Suppressor macrophage treated with lipopolysaccharide for 4 hours (primary cell): Measurements from ENCODE around the gene LRWD1.
"Not testable (repeated sequence)": the region's sequence is repeated elsewhere in the genome, so short reads cannot be mapped to it uniquely, and the experiment has no call there.

Experiments used
- DNase-seq: peaks from one replicate; pipeline ENCODE4 v3.0.0-alpha.2; 2020

Gene LRWD1

GRCh38 chr7:102469351-102469971, 4.7 kb downstream of the LRWD1 start:
- no peak for DNase-seq

DNA sequence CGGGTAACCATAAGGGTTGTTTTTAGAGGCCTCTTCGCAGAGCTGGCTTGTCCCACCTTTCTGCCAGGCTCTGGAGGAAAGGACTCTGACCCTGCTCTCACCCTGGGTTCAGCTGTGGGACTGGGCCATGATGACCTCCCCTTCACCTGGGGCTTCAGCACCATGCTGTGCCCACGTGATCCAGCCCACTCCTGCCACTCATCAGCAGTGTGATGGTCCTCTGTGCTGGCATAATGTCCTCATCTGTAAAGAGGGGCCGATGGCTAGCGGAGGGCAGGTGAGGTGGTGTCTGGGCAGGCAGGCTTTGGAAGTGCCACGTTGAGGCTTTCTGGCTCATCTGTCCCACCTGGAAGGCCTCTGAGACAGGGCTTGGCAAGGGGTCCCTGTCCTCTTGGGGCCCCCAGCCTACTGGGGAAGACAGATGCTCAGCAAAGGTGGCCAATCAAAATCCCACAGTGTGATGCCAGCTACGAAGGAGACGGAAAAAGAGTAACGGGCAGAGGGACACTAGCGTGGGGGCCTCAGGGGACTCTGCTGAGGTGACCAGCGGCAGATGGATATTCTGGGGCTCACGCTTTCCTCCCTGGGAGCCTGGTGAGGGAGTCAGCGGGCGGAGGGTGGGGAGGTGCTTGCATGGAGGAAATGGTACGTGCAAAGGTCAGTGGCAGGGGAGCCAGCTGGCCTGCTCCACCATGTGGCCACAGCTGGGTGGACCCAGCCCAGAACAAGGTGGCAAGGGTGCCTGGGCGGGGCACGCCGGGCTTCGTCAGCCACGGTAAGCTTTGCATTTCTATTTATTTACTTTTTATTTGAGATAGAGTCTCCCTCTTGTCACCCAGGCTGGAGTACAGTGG, 5.4 kb downstream of the LRWD1 start:
- no peak for DNase-seq

DNA sequence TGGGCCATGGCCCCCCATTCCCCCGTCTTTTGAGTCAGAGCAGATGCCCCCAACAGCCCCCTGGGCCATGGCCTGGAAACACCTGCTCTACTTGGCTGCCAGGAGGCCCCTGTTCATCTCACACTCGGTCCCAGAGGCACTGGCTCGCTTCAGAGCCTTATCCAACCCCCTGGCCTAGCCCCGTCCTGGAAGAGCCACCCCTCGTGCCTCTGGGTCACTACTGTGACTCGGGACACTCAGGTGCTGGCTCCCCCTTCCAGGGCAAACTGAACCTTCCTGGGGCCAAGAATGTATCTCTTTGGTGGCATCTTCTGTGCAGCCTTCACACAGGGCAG, 7.0 kb downstream of the LRWD1 start:
- DNase-seq: no peak

- DNase-seq: no peak
Observed at GRCh38 chr7:102472126-102473041, 7.6 kb downstream of the LRWD1 start.

- DNase-seq: no peak
Observed at GRCh38 chr7:102473271-102473991, 8.6 kb downstream of the LRWD1 start.

GRCh38 chr7:102474116-102474515, 9.3 kb downstream of the LRWD1 start:
- DNase-seq: not testable (repeated sequence)

DNA sequence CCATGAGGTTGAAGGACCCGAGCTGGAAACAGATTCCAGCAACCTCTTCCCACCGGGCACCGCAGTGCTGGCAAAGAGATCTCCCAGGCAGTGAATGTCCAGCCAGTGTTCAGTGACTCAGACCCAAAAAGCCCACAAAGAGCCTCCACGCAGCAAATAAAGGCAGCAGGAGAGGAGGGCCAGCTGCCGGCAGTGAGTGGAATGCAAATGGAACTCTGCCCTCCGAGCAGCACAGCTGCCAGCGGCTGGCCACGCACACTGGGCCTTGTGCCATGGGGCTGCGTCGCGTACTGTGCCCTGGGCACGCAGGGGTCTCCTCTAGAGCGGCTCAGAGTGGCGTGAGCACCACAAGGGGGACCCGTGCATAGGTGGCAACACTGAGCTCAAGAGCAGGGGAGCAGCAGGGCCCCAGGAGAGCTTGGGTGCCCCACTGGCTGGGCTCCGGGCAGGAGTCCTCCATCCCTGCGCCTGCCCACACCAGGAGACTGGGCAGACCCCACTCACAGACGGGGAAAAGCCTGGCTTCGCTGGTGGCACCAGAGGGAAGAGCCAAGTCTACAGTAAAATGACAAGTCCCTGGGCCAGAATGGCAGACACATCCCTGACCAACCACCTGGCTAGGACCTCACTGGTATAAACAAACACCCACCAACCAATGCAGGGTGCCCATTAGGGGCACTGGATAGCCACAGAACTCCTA, 10.1 kb downstream of the LRWD1 start:
- not testable (repeated sequence) for DNase-seq

- DNase-seq: peak; percentile 53
Observed at GRCh38 chr7:102478314-102479208, 13.8 kb downstream of the LRWD1 start, which contains the start of gene POLR2J. Gene POLR2J (minus strand): TSS chr7:102478922. CDS start chr7:102478860, 62 bp downstream.

DNA sequence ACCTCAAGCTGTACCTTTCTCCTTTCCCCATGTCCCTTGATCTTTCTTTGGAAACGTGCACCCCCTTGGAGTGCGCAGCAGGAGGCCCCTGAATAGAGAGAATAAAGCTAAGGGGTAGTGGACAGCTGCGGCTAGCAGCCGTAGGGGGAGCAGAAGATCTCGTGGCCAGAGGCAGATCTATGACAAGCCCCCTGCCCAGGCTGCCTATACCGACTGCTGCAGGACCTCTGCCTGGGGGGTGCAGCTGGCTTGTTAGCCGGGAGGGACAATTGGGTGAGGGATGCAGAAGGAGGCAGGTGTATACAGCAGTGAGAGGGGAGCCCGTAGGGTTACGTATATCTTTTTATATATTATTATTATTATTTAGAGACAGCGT, 14.4 kb downstream of the LRWD1 start:
- not testable (repeated sequence) for DNase-seq

- DNase-seq: not testable (repeated sequence)
Observed at GRCh38 chr7:102479982-102480637, 15.3 kb downstream of the LRWD1 start.

DNA sequence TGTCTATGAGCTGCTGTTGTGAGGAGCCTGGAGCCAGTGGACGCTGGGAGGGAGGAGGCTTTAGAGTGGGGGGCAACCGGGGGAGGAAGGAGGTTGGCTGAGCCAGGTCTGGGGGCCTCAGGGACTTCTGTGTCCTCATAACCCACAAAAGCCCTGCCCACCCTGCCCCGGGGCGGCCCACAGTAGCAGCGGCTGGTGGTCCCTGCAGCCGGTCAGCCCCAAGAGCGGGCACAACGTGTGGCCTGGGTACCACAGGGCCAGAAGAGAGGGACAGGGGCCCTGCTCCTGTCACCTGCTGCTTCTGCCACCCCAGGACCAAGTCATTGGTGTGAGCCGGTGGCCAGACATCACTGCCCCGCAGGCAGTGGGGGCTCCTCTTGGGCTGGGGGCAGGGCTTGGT, 17.2 kb downstream of the LRWD1 start:
- not testable (repeated sequence) for DNase-seq

GRCh38 chr7:102484317-102484716, 19.5 kb downstream of the LRWD1 start:
- DNase-seq: not testable (repeated sequence)

DNA sequence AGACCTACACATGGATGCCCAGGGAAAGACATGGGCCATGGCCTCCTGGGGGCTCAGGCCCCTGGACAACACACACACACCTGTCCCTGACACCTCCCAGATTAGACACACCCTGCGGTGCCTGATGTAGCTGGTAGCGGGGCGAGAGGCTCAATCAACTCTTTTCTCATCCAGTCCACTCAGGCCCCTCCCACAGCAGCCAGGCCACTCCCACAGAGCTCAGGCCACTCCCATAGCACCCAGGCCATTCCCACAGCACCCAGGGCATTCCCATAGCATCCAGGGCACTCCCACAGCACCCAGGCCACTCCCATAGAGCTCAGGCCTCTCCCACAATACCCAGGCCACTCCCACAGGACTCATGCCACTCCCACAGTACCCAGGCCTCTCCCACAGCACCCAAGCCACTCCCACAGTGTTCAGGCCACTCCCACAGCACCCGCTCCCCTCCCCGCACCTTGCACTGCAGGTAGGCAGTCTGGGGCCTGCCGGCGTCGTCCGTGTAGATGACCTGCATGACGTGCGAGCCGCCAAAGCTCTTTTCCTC, 25.8 kb downstream of the LRWD1 start:
- not testable (repeated sequence) for DNase-seq

DNA sequence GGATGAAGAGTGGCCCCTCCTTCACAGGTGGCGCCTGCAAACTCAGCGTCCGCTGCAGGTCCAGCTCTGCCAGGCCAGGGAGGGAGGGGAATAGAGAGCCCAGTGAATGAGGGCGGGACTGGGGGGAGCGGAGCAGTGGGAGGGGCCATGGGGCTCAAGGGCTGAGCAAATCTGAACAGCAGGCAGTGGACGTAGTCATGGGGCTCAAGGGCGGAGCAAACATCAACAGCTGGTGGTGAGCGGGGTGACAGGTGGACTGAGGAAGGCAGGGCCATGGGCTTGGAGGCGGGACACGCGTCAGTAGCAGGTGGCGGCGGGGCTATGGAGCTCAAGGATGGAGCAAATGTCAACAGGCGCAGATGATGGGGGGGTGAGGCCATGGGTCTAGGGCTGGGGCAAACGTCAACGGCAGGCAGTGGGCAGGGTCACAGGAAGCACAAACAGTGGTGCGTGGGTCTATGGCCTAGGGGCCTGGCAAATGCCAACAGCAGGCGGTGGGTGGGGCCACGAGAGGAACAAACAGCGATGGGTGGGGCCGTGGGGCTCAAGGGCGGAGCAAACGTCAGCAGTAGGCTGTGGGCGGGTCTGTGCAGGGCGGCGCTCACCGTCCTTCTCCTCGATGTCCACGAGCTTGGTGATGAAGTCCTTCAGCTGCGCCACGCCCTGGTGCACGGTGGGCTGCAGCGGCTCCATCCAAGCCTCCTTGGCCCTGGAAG, 28.6 kb downstream of the LRWD1 start:
- DNase-seq: not testable (repeated sequence)

DNA sequence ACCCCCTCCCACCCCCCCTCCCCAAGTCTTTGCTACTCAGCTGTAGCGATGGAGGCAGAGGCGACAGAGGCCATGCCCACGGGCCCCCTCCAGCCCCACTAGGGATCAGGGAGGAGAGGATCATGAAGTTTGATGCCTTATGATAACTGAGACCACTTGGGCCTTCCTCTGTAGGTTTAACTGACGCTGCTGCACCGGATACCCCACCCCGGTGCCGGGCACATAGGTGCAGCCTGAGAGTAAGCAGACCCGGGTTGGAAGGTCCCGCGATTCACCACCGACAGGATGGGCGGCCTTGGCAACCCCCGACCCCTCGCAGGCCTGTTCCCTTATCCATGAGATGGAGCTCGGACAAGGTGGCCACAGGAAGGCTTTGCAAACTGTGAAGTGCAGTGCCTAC, 29.2 kb downstream of the LRWD1 start:
- DNase-seq: not testable (repeated sequence)

GRCh38 chr7:102494473-102495149, 29.8 kb downstream of the LRWD1 start:
- DNase-seq: not testable (repeated sequence)

- not testable (repeated sequence) for DNase-seq
Observed at GRCh38 chr7:102496861-102497260, 32.1 kb downstream of the LRWD1 start.

GRCh38 chr7:102497308-102497707, 32.5 kb downstream of the LRWD1 start:
- DNase-seq: not testable (repeated sequence)

DNA sequence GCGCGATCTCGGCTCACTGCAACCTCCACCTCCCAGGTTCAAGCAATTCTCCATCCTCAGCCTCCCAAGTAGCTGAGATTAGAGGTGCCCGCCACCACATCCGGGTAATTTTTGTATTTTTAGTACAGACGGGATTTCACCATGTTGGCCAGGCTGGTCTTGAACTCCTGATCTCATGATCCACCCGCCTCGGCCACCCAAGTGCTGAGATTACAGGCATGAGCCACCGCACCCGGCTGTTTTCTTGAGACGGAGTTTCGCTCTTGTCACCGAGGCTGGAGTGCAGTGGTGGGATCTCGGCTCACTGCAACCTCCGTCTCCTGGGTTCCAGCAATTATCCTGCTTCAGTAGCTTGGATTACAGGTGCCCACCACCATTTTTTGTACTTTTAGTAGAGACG, 33.5 kb downstream of the LRWD1 start:
- not testable (repeated sequence) for DNase-seq
